Measurements from ENCODE around the gene RPTOR.

The RPTOR gene

DNA sequence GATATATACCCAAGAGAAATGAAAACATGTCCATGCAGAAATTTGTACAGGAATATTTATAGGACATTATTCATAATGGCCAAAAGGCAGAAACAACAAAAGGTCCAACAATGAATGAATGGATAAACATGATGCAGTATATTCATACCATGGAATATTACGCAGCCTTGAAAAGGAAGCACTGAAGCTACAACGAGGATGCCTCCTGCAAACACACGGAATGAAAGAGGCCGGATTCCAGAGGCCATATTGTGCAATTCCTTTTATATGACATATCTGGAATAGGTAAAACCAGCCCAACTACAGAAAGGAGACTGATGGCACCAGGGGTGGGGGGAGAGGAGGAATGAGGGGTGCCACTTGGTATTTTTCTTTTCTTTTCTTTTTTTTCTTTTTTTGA lies 432.5 kb downstream of the RPTOR start:
- TF ChIP-seq CTCF (IDR thresholded peaks at IDR 0.05; ENCODE audit: control insufficient read depth, extremely low read depth, insufficient read depth): no peak
- no peak overlapping the region for H3K4me3 ChIP-seq (ENCODE audit: low read depth, low read length)
- DNase-seq (ENCODE audit: low read depth): no peak

DNA sequence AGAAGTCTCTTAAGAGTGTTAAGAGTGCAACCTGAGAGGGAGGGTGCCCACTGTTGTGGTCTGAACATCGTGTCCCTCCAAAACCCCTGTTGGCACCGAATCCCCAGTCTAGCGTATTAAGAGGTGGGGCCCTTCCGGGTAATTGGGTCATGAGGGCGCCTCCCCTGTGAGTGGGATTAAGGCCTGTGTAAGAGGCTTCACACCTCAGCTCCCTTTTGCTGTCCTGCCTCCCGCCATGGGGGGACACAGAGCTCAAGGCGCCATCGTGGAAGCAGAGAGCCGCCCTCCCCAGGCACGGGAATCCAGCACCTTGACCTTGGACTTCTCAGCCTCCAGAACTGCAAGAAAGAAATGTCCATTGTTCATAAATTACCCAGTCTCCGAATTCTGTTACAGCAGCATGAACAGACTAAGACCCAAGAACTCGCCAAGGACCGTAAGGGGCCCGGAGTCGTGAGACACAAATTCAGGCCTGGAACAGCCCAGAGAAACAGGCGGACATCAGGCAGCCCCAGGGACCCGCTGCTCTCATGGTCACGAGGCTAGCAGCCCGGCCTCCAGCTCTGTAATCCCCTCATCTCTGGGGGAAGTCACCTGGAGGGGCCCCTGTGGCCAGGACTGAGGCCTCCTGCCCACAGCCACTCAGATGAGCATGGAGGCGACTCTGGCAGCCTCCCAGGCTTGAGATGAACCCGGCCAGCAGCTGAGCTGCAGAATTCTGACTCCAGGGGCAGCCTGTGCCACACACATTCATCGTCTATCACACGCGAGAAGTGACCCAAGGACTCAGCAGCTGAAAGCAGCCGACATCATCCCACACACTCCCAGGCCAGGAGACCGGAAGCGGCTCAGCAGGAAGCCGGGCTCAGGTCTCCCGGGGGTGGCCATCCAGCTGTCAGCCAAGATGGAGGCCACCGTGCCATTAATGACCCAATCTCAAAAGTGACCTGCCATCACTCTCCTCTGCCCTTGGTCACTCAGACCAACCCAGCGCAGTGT lies 434.2 kb downstream of the RPTOR start:
- DNase-seq (ENCODE audit: low read depth): no peak
- H3K4me3 ChIP-seq (ENCODE audit: low read depth, low read length): no peak overlapping the region
- no peak for TF ChIP-seq CTCF (IDR thresholded peaks at IDR 0.05; ENCODE audit: control insufficient read depth, extremely low read depth, insufficient read depth)

GRCh38 chr17:80979547-80980378 lies 435.1 kb downstream of the RPTOR start:
- DNase-seq (ENCODE audit: low read depth): no peak
- no peak overlapping the region for H3K4me3 ChIP-seq (ENCODE audit: low read depth, low read length)
- TF ChIP-seq CTCF (IDR thresholded peaks at IDR 0.05; ENCODE audit: control insufficient read depth, extremely low read depth, insufficient read depth): no peak

DNA sequence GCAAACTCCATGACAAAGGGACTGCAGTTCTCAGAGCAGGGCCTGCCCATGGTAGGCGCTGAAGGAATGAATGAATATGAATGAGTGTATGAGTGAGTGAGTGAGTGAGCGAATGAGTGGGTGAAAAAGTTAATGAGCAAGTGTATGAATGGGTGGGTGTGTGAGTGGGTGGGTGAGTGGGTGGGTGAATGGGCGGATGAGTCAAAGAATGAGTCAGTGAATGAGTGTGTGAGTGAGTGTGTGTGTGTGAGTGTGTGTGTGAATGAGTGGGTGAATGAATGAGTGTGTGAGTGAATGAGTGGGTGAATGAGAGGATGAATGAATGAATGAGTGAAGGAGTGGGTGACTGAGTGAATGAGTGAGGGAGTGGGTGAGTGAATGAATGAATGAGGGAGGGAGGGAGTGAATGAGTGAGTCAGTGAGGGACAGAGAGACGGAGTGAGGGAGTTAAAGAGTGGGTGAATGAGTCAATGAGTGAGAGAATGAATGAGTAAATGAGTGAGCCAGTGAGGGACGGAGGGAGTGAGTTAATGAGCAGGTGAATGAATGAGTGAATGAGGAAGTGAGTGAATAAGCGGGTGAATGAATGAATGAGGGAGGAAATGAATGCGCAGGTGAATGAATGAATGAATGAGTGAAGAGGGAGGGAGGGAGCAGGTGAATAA lies 435.9 kb downstream of the RPTOR start:
- TF ChIP-seq CTCF (IDR thresholded peaks at IDR 0.05; ENCODE audit: control insufficient read depth, extremely low read depth, insufficient read depth): no peak
- no peak for DNase-seq (ENCODE audit: low read depth)
- no peak overlapping the region for H3K4me3 ChIP-seq (ENCODE audit: low read depth, low read length)

GRCh38 chr17:80981062-80981902 lies 436.6 kb downstream of the RPTOR start:
- no peak for DNase-seq (ENCODE audit: low read depth)
- peak; percentile 91 for TF ChIP-seq CTCF (IDR thresholded peaks at IDR 0.05; ENCODE audit: control insufficient read depth, extremely low read depth, insufficient read depth)
- no peak overlapping the region for H3K4me3 ChIP-seq (ENCODE audit: low read depth, low read length)

DNA sequence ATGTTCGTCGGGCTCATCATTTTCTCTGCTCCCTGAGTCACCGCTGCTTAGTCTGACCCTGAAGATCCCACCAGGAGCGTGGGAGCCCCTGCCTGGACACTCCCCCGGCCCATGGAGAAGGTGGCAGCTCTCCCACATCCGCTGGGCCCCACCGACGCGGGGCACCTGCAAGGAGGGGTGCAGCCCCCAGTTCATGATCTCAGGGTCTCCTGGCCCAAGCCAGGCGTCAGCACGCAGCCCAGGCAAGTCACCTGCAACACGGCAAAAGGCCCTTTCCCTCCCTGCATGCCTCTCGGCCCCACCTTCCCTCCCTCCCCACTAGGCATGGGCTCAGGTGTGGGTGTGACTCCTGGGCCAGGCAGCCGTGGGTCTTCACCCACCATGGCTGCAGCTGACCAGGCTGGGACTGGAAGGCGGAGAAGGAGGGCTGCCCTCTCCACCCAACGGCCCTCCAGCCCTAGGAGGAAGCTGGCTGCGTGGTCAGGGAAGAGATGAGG lies 437.3 kb downstream of the RPTOR start:
- DNase-seq (ENCODE audit: low read depth): no peak
- no peak overlapping the region for H3K4me3 ChIP-seq (ENCODE audit: low read depth, low read length)
- no peak for TF ChIP-seq CTCF (IDR thresholded peaks at IDR 0.05; ENCODE audit: control insufficient read depth, extremely low read depth, insufficient read depth)

Data from LNCaP clone FGC (cell line).